Upper lobe of left lung (tissue), 4 donors: ENCODE results near the gene TMEM131L.

Source experiments
- POLR2A ChIP-seq, 4 donors: fragments of 450-650 bp; IDR thresholded peaks; one replicate each; pipeline ENCODE4 v1.5.1; 2016 to 2017; ENCODE audit warnings: antibody characterized with exemption in 4 of 4, mild to moderate bottlenecking in 2 of 4
- POLR2AphosphoS5 ChIP-seq, 2 donors: sonication (generic); formaldehyde crosslinking; IDR thresholded peaks; one replicate each; pipeline ENCODE4 v1.5.1; 2017; ENCODE audit warnings: antibody characterized with exemption in 2 of 2
- TF ChIP-seq, protein P1 (sequence below), 6 experiments: fragments of 450-650 bp in 4 of 6; fragments of 200-600 bp in 2 of 6; sonication (generic) in 2 of 6; IDR thresholded peaks; one replicate each; pipeline ENCODE4 v1.5.1; 2016 to 2019; ENCODE audit warnings: antibody characterized with exemption in 6 of 6

DNA sequence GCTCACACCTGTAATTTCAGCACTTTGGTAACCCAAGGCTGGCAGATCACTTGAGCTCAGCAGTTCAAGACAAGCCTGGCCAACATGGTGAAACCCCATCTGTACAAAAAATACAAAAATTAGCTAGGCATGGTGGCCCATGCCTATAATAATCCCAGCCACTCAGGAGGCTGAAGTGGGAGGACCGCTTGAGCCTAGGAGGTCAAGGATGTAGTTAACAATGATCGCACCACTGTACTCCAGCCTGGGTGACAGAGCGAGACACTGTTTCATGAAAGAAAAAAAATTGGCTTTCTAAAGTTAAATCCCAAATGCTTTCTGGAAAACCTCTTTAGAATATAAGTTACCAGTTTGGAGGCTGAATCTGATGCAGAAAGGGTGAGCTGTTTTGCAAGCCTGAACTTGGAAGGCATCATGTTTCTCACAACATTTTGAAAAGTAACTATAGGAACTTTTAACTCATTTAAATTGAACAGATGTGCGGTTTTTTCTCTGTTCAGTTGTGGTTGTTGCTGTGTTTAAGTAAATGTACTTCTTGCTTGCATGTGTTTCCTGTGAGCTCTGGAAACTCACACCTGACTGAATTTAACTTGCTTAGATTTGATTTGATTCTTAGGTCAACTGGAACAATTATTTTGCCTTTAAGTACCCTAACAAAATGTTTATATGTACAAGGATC lies 39.8 kb upstream of the TMEM131L start:
- no peak for TF ChIP-seq POLR2A (IDR thresholded peaks at IDR 0.05)
- TF ChIP-seq, protein P1, sequence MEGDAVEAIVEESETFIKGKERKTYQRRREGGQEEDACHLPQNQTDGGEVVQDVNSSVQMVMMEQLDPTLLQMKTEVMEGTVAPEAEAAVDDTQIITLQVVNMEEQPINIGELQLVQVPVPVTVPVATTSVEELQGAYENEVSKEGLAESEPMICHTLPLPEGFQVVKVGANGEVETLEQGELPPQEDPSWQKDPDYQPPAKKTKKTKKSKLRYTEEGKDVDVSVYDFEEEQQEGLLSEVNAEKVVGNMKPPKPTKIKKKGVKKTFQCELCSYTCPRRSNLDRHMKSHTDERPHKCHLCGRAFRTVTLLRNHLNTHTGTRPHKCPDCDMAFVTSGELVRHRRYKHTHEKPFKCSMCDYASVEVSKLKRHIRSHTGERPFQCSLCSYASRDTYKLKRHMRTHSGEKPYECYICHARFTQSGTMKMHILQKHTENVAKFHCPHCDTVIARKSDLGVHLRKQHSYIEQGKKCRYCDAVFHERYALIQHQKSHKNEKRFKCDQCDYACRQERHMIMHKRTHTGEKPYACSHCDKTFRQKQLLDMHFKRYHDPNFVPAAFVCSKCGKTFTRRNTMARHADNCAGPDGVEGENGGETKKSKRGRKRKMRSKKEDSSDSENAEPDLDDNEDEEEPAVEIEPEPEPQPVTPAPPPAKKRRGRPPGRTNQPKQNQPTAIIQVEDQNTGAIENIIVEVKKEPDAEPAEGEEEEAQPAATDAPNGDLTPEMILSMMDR (IDR thresholded peaks at IDR 0.05) = no peak
- TF ChIP-seq POLR2AphosphoS5 (IDR thresholded peaks at IDR 0.05) = no peak
